Neuronal stem cell (in vitro differentiated cells): ENCODE measurements around the gene SYNE3.

ENCODE experiments used
- DNase-seq: peaks from one replicate; pipeline ENCODE4 v3.0.0-alpha.2; 2013; ENCODE audit warnings: low spot score
- H2AFZ ChIP-seq: one replicate; pipeline ENCODE4 v1.6.1; 2013; ENCODE audit warnings: mild to moderate bottlenecking, low read length, inconsistent platforms
- H2AK5ac ChIP-seq: 2 replicates; pipeline ENCODE4 v1.6.1; 2013; ENCODE audit warnings: low read depth, mild to moderate bottlenecking, inconsistent platforms, low read length, moderate library complexity, mixed read lengths
- H2BK120ac ChIP-seq: 2 replicates; pipeline ENCODE4 v1.6.1; 2013; ENCODE audit warnings: low read depth, mild to moderate bottlenecking, inconsistent platforms, low read length, moderate library complexity, mixed read lengths
- H2BK12ac ChIP-seq: one replicate; pipeline ENCODE4 v1.6.1; 2013; ENCODE audit warnings: low read length, inconsistent platforms
- H2BK15ac ChIP-seq: 2 replicates; pipeline ENCODE4 v1.6.1; 2013; ENCODE audit warnings: mild to moderate bottlenecking, low read length, inconsistent platforms, mixed read lengths
- H2BK5ac ChIP-seq: one replicate; pipeline ENCODE4 v1.6.1; 2013; ENCODE audit warnings: inconsistent platforms, mild to moderate bottlenecking, low read length, moderate library complexity
- H3K14ac ChIP-seq: one replicate; pipeline ENCODE4 v1.6.1; 2013; ENCODE audit warnings: low read length, inconsistent platforms
- H3K18ac ChIP-seq: 2 replicates; pipeline ENCODE4 v1.6.1; 2013; ENCODE audit warnings: low read length, inconsistent platforms
- H3K23ac ChIP-seq: 2 replicates; pipeline ENCODE4 v1.6.1; 2013; ENCODE audit warnings: low read depth, mild to moderate bottlenecking, mixed read lengths, low read length, inconsistent platforms; ENCODE audit not compliant: poor library complexity
- H3K27ac ChIP-seq: replicated peaks from 3 replicates; pipeline ENCODE4 v1.5.1; 2013; ENCODE audit warnings: low read length, inconsistent platforms
- H3K27me3 ChIP-seq, 3 experiments: 2 replicates each; pipeline ENCODE4 v1.6.1; 2013; ENCODE audit warnings: low read length in 3 of 3, mild to moderate bottlenecking in 2 of 3, inconsistent platforms in 1 of 3, low read depth in 1 of 3, mixed read lengths in 1 of 3, moderate library complexity in 1 of 3; ENCODE audit not compliant: control insufficient read depth in 3 of 3, insufficient read depth in 3 of 3
- H3K36me3 ChIP-seq, 2 donors: replicated peaks in 1 of 2; 2 replicates each; pipeline ENCODE4 v1.6.1; 2013; ENCODE audit warnings: low read length in 2 of 2; ENCODE audit not compliant: control insufficient read depth in 2 of 2, insufficient read depth in 2 of 2
- H3K4ac ChIP-seq: 2 replicates; pipeline ENCODE4 v1.6.1; 2013; ENCODE audit warnings: inconsistent platforms, mild to moderate bottlenecking, low read length, moderate library complexity
- H3K4me1 ChIP-seq, 2 donors: 1 replicate in 1 of 2; 2 replicates in 1 of 2; pipeline ENCODE4 v1.6.1; 2013; ENCODE audit warnings: low read length in 2 of 2, low read depth in 1 of 2; ENCODE audit not compliant: control insufficient read depth in 2 of 2, insufficient read depth in 1 of 2
- H3K4me2 ChIP-seq: one replicate; pipeline ENCODE4 v1.6.1; 2013; ENCODE audit warnings: mild to moderate bottlenecking, low read length, inconsistent platforms; ENCODE audit not compliant: insufficient read depth, poor library complexity, severe bottlenecking
- H3K4me3 ChIP-seq, 2 donors: 2 replicates each; pipeline ENCODE4 v1.5.1; 2013; ENCODE audit warnings: low read length in 2 of 2, mild to moderate bottlenecking in 2 of 2, inconsistent platforms in 1 of 2, moderate library complexity in 1 of 2
- H3K79me1 ChIP-seq: one replicate; pipeline ENCODE4 v1.6.1; 2013; ENCODE audit warnings: low read depth, mild to moderate bottlenecking, inconsistent platforms, low read length, moderate library complexity
- H3K9ac ChIP-seq: one replicate; pipeline ENCODE4 v1.6.1; 2013; ENCODE audit warnings: mild to moderate bottlenecking, low read depth, low read length, inconsistent platforms; ENCODE audit not compliant: poor library complexity
- H3K9me3 ChIP-seq, 2 donors: replicated peaks in 1 of 2; 2 replicates each; pipeline versions ENCODE3 to v1.6.1; 2013; ENCODE audit warnings: low read length in 2 of 2, mild to moderate bottlenecking in 2 of 2, inconsistent platforms in 1 of 2, low read depth in 1 of 2, mixed read lengths in 1 of 2, moderate library complexity in 1 of 2; ENCODE audit not compliant: control insufficient read depth in 2 of 2, insufficient read depth in 1 of 2
- H4K8ac ChIP-seq: one replicate; pipeline ENCODE4 v1.6.1; 2013; ENCODE audit warnings: low read depth, mild to moderate bottlenecking, inconsistent platforms, low read length, moderate library complexity
- H4K91ac ChIP-seq: one replicate; pipeline ENCODE4 v1.6.1; 2013; ENCODE audit warnings: low read length, low read depth, mild to moderate bottlenecking, inconsistent platforms; ENCODE audit not compliant: poor library complexity
- WGBS, 2 donors: extraction: QIAGEN DNeasy Blood & Tissue Kit; methylation state at CpG; one replicate each; pipeline ENCODE4 v1.1.7; 2013; ENCODE audit warnings: missing lambda C conversion rate in 2 of 2, mixed read lengths in 1 of 2; ENCODE audit not compliant: insufficient read length in 2 of 2, insufficient replicate concordance in 1 of 2; ENCODE audit errors: extremely low coverage in 2 of 2; 5-methylcytosine and 5-hydroxymethylcytosine counted together

SYNE3 gene

DNA sequence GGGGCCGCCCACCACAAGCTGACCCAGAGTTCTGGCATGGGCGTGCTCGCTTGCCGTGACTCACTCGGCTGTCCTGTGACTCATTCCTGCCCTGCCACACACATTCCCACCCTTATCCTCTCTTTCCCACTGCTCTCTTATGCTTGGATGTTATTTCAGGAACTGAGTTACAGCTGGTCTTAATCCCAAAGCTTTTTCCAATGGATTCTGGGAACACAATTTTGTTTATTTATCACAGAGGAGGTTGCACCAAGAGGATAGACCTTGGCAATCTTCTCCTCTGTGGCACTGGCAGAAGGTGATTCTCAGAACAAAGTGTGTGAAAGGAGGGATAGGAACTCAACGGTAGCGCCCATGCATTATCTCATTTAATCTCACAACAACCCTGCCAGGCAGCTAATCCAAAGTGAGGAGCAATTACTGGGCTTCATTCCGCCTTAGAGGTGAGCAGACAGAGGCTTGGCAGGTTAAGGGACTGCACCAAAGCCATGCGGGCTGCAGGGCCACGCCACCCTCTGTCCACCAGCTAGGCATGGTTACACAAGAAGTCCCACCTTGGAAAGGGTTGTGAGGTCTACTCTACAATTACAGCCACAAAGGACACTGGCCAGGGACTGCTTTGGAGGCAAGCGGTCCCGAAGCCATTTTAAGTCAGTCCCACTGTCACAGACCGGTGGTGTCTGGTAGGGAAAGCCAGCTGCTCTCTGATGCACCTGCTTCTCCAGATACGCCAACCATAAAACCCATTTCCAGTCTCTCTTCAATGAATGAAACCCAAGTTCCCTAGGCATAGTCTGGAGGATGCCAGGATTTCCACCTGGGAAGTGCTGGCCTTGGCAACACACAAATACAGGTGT is 32.9 kb downstream of the SYNE3 start:
- Histone ChIP-seq H3K4ac (no peak overlapping the region), H3K9me3 (no peaks in the 10 kb centered on the region), H3K23ac (no peak overlapping the region), H3K4me3 (no peak overlapping the region), H4K8ac (no peak overlapping the region), H3K18ac (peak overlapping the region; percentile 8), H3K27me3 (peaks cover 0 to 38% (median 0%) of the 10 kb centered on the region in 3 experiments), H3K9ac (no peak overlapping the region), H3K4me2 (no peak overlapping the region), H2AK5ac (peak overlapping the region; percentile 40), H2BK120ac (no peak overlapping the region), H3K27ac (no peak overlapping the region), H3K36me3 (no peaks in the 10 kb centered on the region), H3K14ac (no peak overlapping the region), H2BK12ac (peak overlapping the region; percentile 1), H4K91ac (no peak overlapping the region), H3K79me1 (no peaks in the 10 kb centered on the region), H2BK15ac (no peak overlapping the region), H3K4me1 (peaks cover 0 to 28% of the 10 kb centered on the region in 2 donors), H2BK5ac (no peak overlapping the region), H2AFZ (no peak overlapping the region)
- no CpG with 5 or more reads among the region's 14 CpGs for WGBS, 2 donors
- no peak for DNase-seq

DNA sequence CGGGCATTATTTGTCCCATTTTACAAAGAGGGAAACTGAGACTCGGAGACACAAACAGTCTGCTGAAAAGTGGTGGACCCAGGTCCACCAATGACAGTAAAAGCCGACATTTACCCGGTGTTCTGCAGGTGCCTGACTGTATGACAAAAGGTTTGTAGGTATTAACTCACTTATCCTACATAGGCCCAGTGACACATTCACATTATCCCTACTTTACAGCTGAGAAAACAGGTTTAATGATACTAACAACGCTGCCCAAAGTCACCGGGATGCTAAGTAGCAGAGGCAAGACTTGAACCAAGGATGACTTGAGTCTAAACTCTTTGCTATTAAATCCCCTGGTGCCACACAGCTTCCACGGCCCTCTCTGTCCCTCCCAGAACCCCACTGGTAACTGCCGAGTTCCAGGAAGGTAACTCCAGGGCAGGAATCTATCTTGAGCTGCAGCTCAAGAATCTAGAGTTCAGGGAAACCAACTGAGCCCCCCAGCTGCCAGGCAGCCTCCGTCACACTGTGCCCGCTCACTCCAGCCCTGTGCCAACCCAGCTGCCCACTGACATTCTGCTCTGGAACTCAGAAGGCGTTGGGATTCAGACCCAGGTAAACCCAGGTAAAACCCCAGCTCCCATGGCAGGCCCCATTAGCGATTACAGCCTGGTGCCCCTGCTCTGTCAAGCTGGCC is 33.7 kb downstream of the SYNE3 start:
- no peak overlapping the region for H2BK5ac ChIP-seq
- H3K4ac ChIP-seq: no peak overlapping the region
- H2BK12ac ChIP-seq: no peak overlapping the region
- H2BK15ac ChIP-seq: no peak overlapping the region
- H4K8ac ChIP-seq: no peak overlapping the region
- H2BK120ac ChIP-seq: no peak overlapping the region
- H3K4me3 ChIP-seq: no peak overlapping the region
- no peak overlapping the region for H2AFZ ChIP-seq
- H2AK5ac ChIP-seq: peak overlapping the region; percentile 40
- no peak overlapping the region for H3K27ac ChIP-seq
- H3K9me3 ChIP-seq: no peaks in the 10 kb centered on the region
- H4K91ac ChIP-seq: no peak overlapping the region
- peaks cover 0 to 28% of the 10 kb centered on the region in 2 donors for H3K4me1 ChIP-seq
- H3K23ac ChIP-seq: no peak overlapping the region
- H3K4me2 ChIP-seq: no peak overlapping the region
- peaks cover 0 to 34% (median 0%) of the 10 kb centered on the region in 3 experiments for H3K27me3 ChIP-seq
- no peaks in the 10 kb centered on the region for H3K36me3 ChIP-seq
- no peak for DNase-seq
- H3K79me1 ChIP-seq: no peaks in the 10 kb centered on the region
- H3K9ac ChIP-seq: no peak overlapping the region
- no peak overlapping the region for H3K18ac ChIP-seq
- WGBS, 2 donors: no CpG with 5 or more reads among the region's 12 CpGs
- no peak overlapping the region for H3K14ac ChIP-seq

DNA sequence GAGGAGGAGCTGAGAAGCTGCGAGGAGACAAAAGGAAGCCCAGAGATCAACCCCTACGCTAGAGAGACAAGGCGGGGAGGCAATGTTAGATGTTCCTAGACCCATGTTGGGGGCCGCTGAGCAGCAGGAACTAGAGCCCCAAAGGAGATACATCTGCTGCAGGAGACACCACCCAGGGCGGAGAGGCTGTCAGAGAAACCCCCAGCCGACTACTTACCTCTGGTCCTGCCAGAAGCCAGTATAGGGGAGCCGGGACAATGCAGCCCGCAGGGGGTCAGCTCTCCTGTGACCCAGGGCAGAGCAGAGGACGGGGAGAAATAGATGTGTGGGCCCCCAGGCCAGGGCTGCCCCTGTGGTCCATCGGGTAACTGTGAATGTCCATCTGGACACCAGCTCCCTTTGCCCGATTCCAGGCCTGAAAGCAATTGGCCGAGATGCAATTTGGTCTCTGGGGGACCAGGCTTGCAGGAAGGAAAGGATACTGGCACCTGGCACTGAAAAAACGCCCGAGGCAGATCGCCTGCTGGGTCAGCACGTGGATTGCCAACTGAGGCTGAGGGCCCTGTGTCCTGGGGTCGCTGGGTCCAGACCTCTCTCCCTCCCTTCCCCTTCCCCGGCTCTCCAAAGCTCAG is 34.9 kb downstream of the SYNE3 start:
- Histone ChIP-seq H2AK5ac (no peak overlapping the region), H3K4ac (no peak overlapping the region), H3K36me3 (no peaks in the 10 kb centered on the region), H3K9ac (no peak overlapping the region), H2AFZ (no peak overlapping the region), H3K14ac (no peak overlapping the region), H2BK120ac (no peak overlapping the region), H2BK5ac (no peak overlapping the region), H3K23ac (no peak overlapping the region), H2BK12ac (no peak overlapping the region), H3K79me1 (no peaks in the 10 kb centered on the region), H3K18ac (peak overlapping the region; percentile 12), H3K9me3 (no peaks in the 10 kb centered on the region), H3K4me3 (no peak overlapping the region), H3K4me2 (no peak overlapping the region), H3K27me3 (peaks cover 0 to 25% (median 0%) of the 10 kb centered on the region in 3 experiments), H4K8ac (no peak overlapping the region), H2BK15ac (no peak overlapping the region), H3K27ac (no peak overlapping the region), H4K91ac (no peak overlapping the region), H3K4me1 (peaks cover 0 to 28% of the 10 kb centered on the region in 2 donors)
- DNase-seq: no peak
- WGBS, 2 donors: no CpG with 5 or more reads among the region's 18 CpGs

DNA sequence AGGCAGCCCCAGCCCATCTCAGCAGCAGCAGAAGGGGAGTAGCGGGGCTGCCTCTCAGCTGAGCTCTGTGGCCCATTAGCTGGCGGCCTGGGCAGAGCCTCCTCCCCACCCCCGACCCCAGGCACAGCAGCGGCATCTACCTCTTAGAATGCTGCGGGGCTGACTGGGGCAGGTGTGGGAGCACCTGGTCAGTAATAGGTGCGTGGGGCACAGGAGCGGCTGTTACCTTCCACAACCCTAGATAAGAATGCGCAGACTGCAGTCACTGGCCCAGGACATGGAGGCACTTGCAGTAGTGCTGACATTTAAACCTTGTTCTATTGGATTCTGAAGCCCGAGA is 35.6 kb downstream of the SYNE3 start:
- Histone ChIP-seq H2BK15ac (no peak overlapping the region), H4K91ac (no peak overlapping the region), H4K8ac (no peak overlapping the region), H3K36me3 (no peaks in the 10 kb centered on the region), H2AK5ac (no peak overlapping the region), H3K4me3 (no peak overlapping the region), H3K27me3 (peaks cover 0 to 21% (median 0%) of the 10 kb centered on the region in 3 experiments), H3K4me2 (no peak overlapping the region), H3K4ac (no peak overlapping the region), H3K9ac (no peak overlapping the region), H3K14ac (no peak overlapping the region), H3K79me1 (no peaks in the 10 kb centered on the region), H3K23ac (no peak overlapping the region), H3K18ac (peak overlapping the region; percentile 67), H2AFZ (no peak overlapping the region), H3K27ac (no peak overlapping the region), H3K4me1 (peaks cover 0 to 28% of the 10 kb centered on the region in 2 donors), H2BK5ac (peak overlapping the region; percentile 16), H2BK12ac (no peak overlapping the region), H3K9me3 (no peaks in the 10 kb centered on the region), H2BK120ac (no peak overlapping the region)
- no peak for DNase-seq
- no CpG with 5 or more reads among the region's 9 CpGs for WGBS, 2 donors
